ENCODE measurements around the gene MALL.

GRCh38 chr2:110146183-110146944, 30.7 kb upstream of the MALL start:
- TF ChIP-seq POLR2A (IDR thresholded peaks at IDR 0.05): no peak
- no peak for TF ChIP-seq CTCF (IDR thresholded peaks at IDR 0.05)

All from upper lobe of left lung (tissue), 4 donors.